GM23338 (cell line): ENCODE measurements around the gene GAK. TPM values are rescaled to one million over a fixed set of nuclear protein-coding genes. Genes with fewer than 3 reads are reported as not detected.
"Not testable (repeated sequence)": the region's sequence is repeated elsewhere in the genome, so short reads cannot be mapped to it uniquely, and the experiment has no call there.

Experiments used
- ATAC-seq: fragments of 200-7000 bp; cut with Tn5 transposase; 3 replicates; pipeline ENCODE4 v1.9.1; 2020
- DNase-seq: peaks from one replicate; pipeline ENCODE4 v3.0.0-alpha.2; 2015; ENCODE audit warnings: low spot score
- H2AFZ ChIP-seq: fragments of 200-600 bp; sonication (generic); 2 replicates; pipeline ENCODE4 v1.8.0; 2016; ENCODE audit warnings: antibody characterized with exemption, mild to moderate bottlenecking, moderate library complexity
- H3F3A ChIP-seq: fragments of 200-600 bp; sonication (generic); replicated peaks from 2 replicates; pipeline ENCODE4 v1.8.0; 2017; ENCODE audit warnings: antibody characterized with exemption, mixed run types, low read depth
- H3K27ac ChIP-seq: fragments of 200-600 bp; sonication (generic); 2 replicates; pipeline ENCODE4 v1.6.1; 2016; ENCODE audit warnings: low read depth
- H3K27me3 ChIP-seq: fragments of 200-600 bp; sonication (generic); 2 replicates; pipeline ENCODE4 v1.8.0; 2016; ENCODE audit warnings: mild to moderate bottlenecking, mixed run types, moderate library complexity; ENCODE audit not compliant: insufficient read depth
- H3K36me3 ChIP-seq: fragments of 200-600 bp; sonication (generic); 2 replicates; pipeline ENCODE4 v1.8.0; 2016; ENCODE audit warnings: mild to moderate bottlenecking; ENCODE audit not compliant: insufficient read depth
- H3K4me1 ChIP-seq: fragments of 200-600 bp; sonication (generic); 2 replicates; pipeline ENCODE4 v1.8.0; 2016; ENCODE audit warnings: mild to moderate bottlenecking, moderate library complexity; ENCODE audit not compliant: insufficient read depth
- H3K4me2 ChIP-seq: fragments of 200-600 bp; sonication (generic); 2 replicates; pipeline ENCODE4 v1.7.1; 2017; ENCODE audit warnings: mixed run types
- H3K4me3 ChIP-seq: fragments of 200-600 bp; sonication (generic); 2 replicates; pipeline ENCODE4 v1.6.1; 2016; ENCODE audit warnings: mixed run types
- H3K79me2 ChIP-seq: fragments of 200-600 bp; sonication (generic); replicated peaks from 2 replicates; pipeline ENCODE4 v1.8.0; 2017; ENCODE audit warnings: mild to moderate bottlenecking; ENCODE audit not compliant: insufficient read depth
- H3K9me2 ChIP-seq: fragments of 200-600 bp; sonication (generic); 2 replicates; pipeline ENCODE4 v1.8.0; 2017; ENCODE audit not compliant: insufficient read depth
- H4K20me1 ChIP-seq: fragments of 200-600 bp; sonication (generic); replicated peaks from 2 replicates; pipeline ENCODE4 v1.8.0; 2017; ENCODE audit warnings: mild to moderate bottlenecking; ENCODE audit not compliant: insufficient read depth
- H3K27ac Mint-ChIP-seq: 2 replicates; pipeline ENCODE4 v1.8.0; 2020; ENCODE audit warnings: inconsistent platforms, mild to moderate bottlenecking, moderate library complexity, mixed read lengths
- H3K27me3 Mint-ChIP-seq: 3 replicates; pipeline ENCODE4 v1.8.0; 2022; ENCODE audit warnings: low read depth, mild to moderate bottlenecking, moderate library complexity, mixed read lengths, inconsistent platforms; ENCODE audit not compliant: insufficient read depth, poor library complexity
- H3K36me3 Mint-ChIP-seq: 3 replicates; pipeline ENCODE4 v1.8.0; 2021; ENCODE audit warnings: low read depth, mild to moderate bottlenecking, inconsistent platforms, moderate library complexity, mixed read lengths
- H3K4me1 Mint-ChIP-seq: 3 replicates; pipeline ENCODE4 v1.8.0; 2020; ENCODE audit warnings: mild to moderate bottlenecking, inconsistent platforms, mixed read lengths
- H3K4me3 Mint-ChIP-seq: 3 replicates; pipeline ENCODE4 v1.8.0; 2021; ENCODE audit warnings: moderate library complexity, mild to moderate bottlenecking, inconsistent platforms, mixed read lengths
- H3K9me3 Mint-ChIP-seq: 3 replicates; pipeline ENCODE4 v1.8.0; 2020; ENCODE audit warnings: moderate library complexity, mild to moderate bottlenecking, inconsistent platforms, mixed read lengths
- CREB1 ChIP-seq: fragments of 250-450 bp; sonication (Bioruptor Pico); IDR thresholded peaks from 2 replicates; pipeline ENCODE4 v1.5.0; 2020; ENCODE audit warnings: low read depth, mild to moderate bottlenecking, moderate library complexity
- CTCF ChIP-seq, 2 experiments: fragments of 200-600 bp in 1 of 2; sonication (generic) in 1 of 2; conservative IDR thresholded peaks; 2 replicates each; pipeline versions ENCODE4 v1.5.1 to v1.6.1; 2016 to 2017; ENCODE audit warnings: antibody characterized with exemption in 2 of 2, low read depth in 2 of 2, mild to moderate bottlenecking in 2 of 2, moderate library complexity in 1 of 2
- ETS1 ChIP-seq: IDR thresholded peaks from 2 replicates; pipeline ENCODE4 v1.6.1; 2016; ENCODE audit warnings: antibody characterized with exemption
- JUNB ChIP-seq: IDR thresholded peaks from one replicate; pipeline ENCODE4 v1.6.1; 2016; ENCODE audit warnings: antibody characterized with exemption; ENCODE audit not compliant: unreplicated experiment
- NANOG ChIP-seq: IDR thresholded peaks from 2 replicates; pipeline ENCODE4 v1.6.1; 2016; ENCODE audit warnings: antibody characterized with exemption, borderline replicate concordance
- POLR2AphosphoS5 ChIP-seq: IDR thresholded peaks from 2 replicates; pipeline ENCODE4 v1.6.1; 2016; ENCODE audit warnings: antibody characterized with exemption, low read depth
- ZNF114 ChIP-seq: fragments of 250-450 bp; sonication (Bioruptor Pico); IDR thresholded peaks from 2 replicates; pipeline ENCODE4 v1.5.0; 2020; ENCODE audit warnings: mild to moderate bottlenecking, moderate library complexity
- ZNF331 ChIP-seq: fragments of 250-450 bp; sonication (Bioruptor Pico); IDR thresholded peaks from 2 replicates; pipeline ENCODE4 v1.5.0; 2020; ENCODE audit warnings: low read depth, mild to moderate bottlenecking, moderate library complexity
- ZNF462 ChIP-seq: fragments of 250-450 bp; sonication (Bioruptor Pico); IDR thresholded peaks from 2 replicates; pipeline ENCODE4 v1.5.0; 2020; ENCODE audit warnings: mild to moderate bottlenecking, moderate library complexity
- polyA plus RNA-seq: library from polyadenylated mRNA; unstranded; fragments of >200 nt; fragmentation: Nextera tagmentation; extraction: Ambion mirVana; gene quantifications from 2 replicates; pipeline ENCODE4 v1.2.1, GENCODE V29; 2016
- total RNA-seq: library from RNA; depleted of rRNA; stranded (reverse); fragments of >200 nt; shearing (Covaris generic); gene quantifications from 2 replicates; pipeline ENCODE4 v1.2.3, GENCODE V29; 2014

Gene GAK
- total and polyA plus RNA-seq, 2 experiments from 2014 or later = 48.5 to 124 TPM

- TF ChIP-seq ZNF462 (CRISPR knock-in tag) = no peak
Measured at GRCh38 chr4:808860-809570, 123.1 kb downstream of the GAK start (continued).

GRCh38 chr4:807792-808191, 124.3 kb downstream of the GAK start:
- no peak overlapping the region for H3K4me3 Mint-ChIP-seq
- peaks cover 54% of the 10 kb centered on the region for H3K27me3 ChIP-seq
- H3K9me2 ChIP-seq = no peaks in the 10 kb centered on the region
- H3K4me1 ChIP-seq = no peaks in the 10 kb centered on the region
- peaks cover 35% of the 10 kb centered on the region for H3K27me3 Mint-ChIP-seq
- TF ChIP-seq ETS1 = no peak
- TF ChIP-seq CTCF (conservative IDR thresholded peaks at IDR 0.05; ENCODE audit: low read depth in 2 of 2) = no peak
- no peak for TF ChIP-seq POLR2AphosphoS5
- TF ChIP-seq ZNF114 (CRISPR knock-in tag) = no peak
- no peak for TF ChIP-seq ZNF331 (CRISPR knock-in tag)
- TF ChIP-seq CREB1 (CRISPR knock-in tag) = no peak
- no peak for TF ChIP-seq NANOG
- TF ChIP-seq JUNB = no peak
- no peak overlapping the region for H3K27ac ChIP-seq
- ATAC-seq (no peak), DNase-seq (no peak)
- no peaks in the 10 kb centered on the region for H4K20me1 ChIP-seq
- H3K27ac Mint-ChIP-seq = no peak overlapping the region
- H3K4me3 ChIP-seq = no peak overlapping the region
- no peaks in the 10 kb centered on the region for H3K36me3 Mint-ChIP-seq
- no peak overlapping the region for H2AFZ ChIP-seq
- H3K36me3 ChIP-seq = no peaks in the 10 kb centered on the region
- no peaks in the 10 kb centered on the region for H3F3A ChIP-seq
- H3K4me2 ChIP-seq = no peak overlapping the region
- H3K79me2 ChIP-seq = no peaks in the 10 kb centered on the region
- H3K4me1 Mint-ChIP-seq = no peaks in the 10 kb centered on the region; the same call in 2 of the 3 replicates
- H3K9me3 Mint-ChIP-seq = peaks cover 10% of the 10 kb centered on the region; the same call in 2 of the 3 replicates

- H3K4me2 ChIP-seq, H3F3A ChIP-seq, H3K36me3 ChIP-seq, H3K79me2 ChIP-seq, H4K20me1 ChIP-seq, H3K9me2 ChIP-seq, H3K36me3 Mint-ChIP-seq, DNase-seq, H3K27ac Mint-ChIP-seq, H3K4me3 ChIP-seq, H3K4me1 ChIP-seq, ATAC-seq, H2AFZ ChIP-seq, H3K4me3 Mint-ChIP-seq, H3K27ac ChIP-seq, H3K4me1 Mint-ChIP-seq: not testable (repeated sequence)
- Mint-ChIP-seq H3K27me3 (peaks cover 27% of the 10 kb centered on the region), H3K9me3 (peaks cover 10% of the 10 kb centered on the region; the same call in 2 of the 3 replicates)
- H3K27me3 ChIP-seq = peaks cover 46% of the 10 kb centered on the region
Measured at GRCh38 chr4:806979-807378, 125.1 kb downstream of the GAK start.
